ENCODE results near the gene TOM1. TPM values are rescaled to one million over a fixed set of nuclear protein-coding genes. Genes with fewer than 3 reads are reported as not detected.
"Not testable (repeated sequence)": the region's sequence is repeated elsewhere in the genome, so short reads cannot be mapped to it uniquely, and the experiment has no call there.

The TOM1 gene
- total and polyA plus RNA-seq, 9 donors, result 16.9 to 48.9 (median 39.1) TPM

GRCh38 chr22:35361001-35361558, 61.4 kb downstream of the TOM1 start:
- H3K4me1 ChIP-seq (ENCODE audit: insufficient read depth), result no peaks in the 10 kb centered on the region
- intact Hi-C loops (cut with DNase I), result no loop called here
- TF ChIP-seq EP300 (IDR thresholded peaks at IDR 0.05) (no peak), CTCF (IDR thresholded peaks at IDR 0.05) (no peak), POLR2A (IDR thresholded peaks at IDR 0.05) (no peak)
- WGBS, 3 donors, result 57 to 76% (median 66%) methylated on average over 6 of the region's 6 CpGs
- no peaks in the 10 kb centered on the region for H3K9me3 ChIP-seq
- H3K27me3 ChIP-seq, result no peaks in the 10 kb centered on the region
- DNase-seq, result no peak
- no peaks in the 10 kb centered on the region for H3K36me3 ChIP-seq
- H3K27ac ChIP-seq, result no peak overlapping the region
- no peak overlapping the region for H3K4me3 ChIP-seq

GRCh38 chr22:35363566-35364086, 63.9 kb downstream of the TOM1 start:
- Histone ChIP-seq H3K9me3 (no peaks in the 10 kb centered on the region), H3K27ac (no peak overlapping the region), H3K4me1 (ENCODE audit: insufficient read depth) (peaks cover 2% of the 10 kb centered on the region), H3K27me3 (no peaks in the 10 kb centered on the region), H3K4me3 (no peak overlapping the region), H3K36me3 (no peaks in the 10 kb centered on the region)
- intact Hi-C loops (cut with DNase I), result no loop called here
- TF ChIP-seq CTCF (IDR thresholded peaks at IDR 0.05) (no peak), EP300 (IDR thresholded peaks at IDR 0.05) (no peak), POLR2A (IDR thresholded peaks at IDR 0.05) (no peak)
- DNase-seq, result no peak
- 86 to 91% (median 91%) methylated on average over 11 of the region's 11 CpGs for WGBS, 3 donors

GRCh38 chr22:35364230-35364629, 64.5 kb downstream of the TOM1 start:
- H3K4me3 ChIP-seq; H3K4me1 ChIP-seq (ENCODE audit: insufficient read depth); intact Hi-C loops (cut with DNase I); H3K27me3 ChIP-seq; H3K27ac ChIP-seq; H3K9me3 ChIP-seq; DNase-seq; H3K36me3 ChIP-seq: not testable (repeated sequence)
- 62 to 68% (median 67%) methylated on average over 7 of the region's 7 CpGs for WGBS, 3 donors

GRCh38 chr22:35367331-35367886, 67.7 kb downstream of the TOM1 start:
- Histone ChIP-seq H3K9me3 (no peaks in the 10 kb centered on the region), H3K4me1 (ENCODE audit: insufficient read depth) (peaks cover 10% of the 10 kb centered on the region), H3K4me3 (no peak overlapping the region), H3K27me3 (no peaks in the 10 kb centered on the region), H3K27ac (no peak overlapping the region), H3K36me3 (no peaks in the 10 kb centered on the region)
- intact Hi-C loops (cut with DNase I), result no loop called here
- 78 to 94% (median 92%) methylated on average over 9 of the region's 9 CpGs for WGBS, 3 donors
- TF ChIP-seq EP300 (IDR thresholded peaks at IDR 0.05), result no peak
- TF ChIP-seq CTCF (IDR thresholded peaks at IDR 0.05), result no peak
- no peak for TF ChIP-seq POLR2A (IDR thresholded peaks at IDR 0.05)
- no peak for DNase-seq

- H3K9me3 ChIP-seq, result no peaks in the 10 kb centered on the region
- H3K36me3 ChIP-seq, result no peaks in the 10 kb centered on the region
- peaks cover 10% of the 10 kb centered on the region for H3K4me1 ChIP-seq (ENCODE audit: insufficient read depth)
- TF ChIP-seq CTCF (IDR thresholded peaks at IDR 0.05) (no peak), POLR2A (IDR thresholded peaks at IDR 0.05) (no peak), EP300 (IDR thresholded peaks at IDR 0.05) (no peak)
- H3K27ac ChIP-seq, result no peak overlapping the region
- DNase-seq, result no peak
- intact Hi-C loops (cut with DNase I), result no loop called here
- WGBS, 3 donors, result 80 to 85% (median 84%) methylated on average over 6 of the region's 6 CpGs
- no peaks in the 10 kb centered on the region for H3K27me3 ChIP-seq
- H3K4me3 ChIP-seq, result no peak overlapping the region
Measured at GRCh38 chr22:35368386-35368785, 68.7 kb downstream of the TOM1 start.

Data from ovary (tissue), 9 donors.